Fibroblast of villous mesenchyme (primary cell): ENCODE measurements around the gene TERT. TPM values are rescaled to one million over a fixed set of nuclear protein-coding genes. Genes with fewer than 3 reads are reported as not detected.
"Not testable (repeated sequence)": the region's sequence is repeated elsewhere in the genome, so short reads cannot be mapped to it uniquely, and the experiment has no call there.

Experiments
- DNase-seq: peaks from one replicate; pipeline ENCODE4 v3.0.0-alpha.2; 2010; ENCODE audit warnings: low read depth
- H3K4me3 ChIP-seq: 2 replicates; pipeline ENCODE4 v1.5.1; 2011; ENCODE audit warnings: low read depth, mild to moderate bottlenecking, low read length
- CTCF ChIP-seq: IDR thresholded peaks from 2 replicates; pipeline ENCODE4 v1.5.1; 2012; ENCODE audit warnings: low read depth, mild to moderate bottlenecking, low read length; ENCODE audit not compliant: insufficient read depth
- total RNA-seq: library from RNA; depleted of rRNA; stranded (reverse); fragments of >200 nt; gene quantifications from 2 replicates; pipeline ENCODE4 v1.2.3, GENCODE V29; 2012

Gene TERT
- total RNA-seq, 1 donor, result not detected

GRCh38 chr5:1235838-1236237 is 59.0 kb downstream of the TERT start:
- H3K4me3 ChIP-seq, result no peak overlapping the region
- DNase-seq, result no peak
- no peak for TF ChIP-seq CTCF

GRCh38 chr5:1235379-1235778 is 59.5 kb downstream of the TERT start:
- no peak for DNase-seq
- TF ChIP-seq CTCF, result no peak
- H3K4me3 ChIP-seq, result no peak overlapping the region

GRCh38 chr5:1232780-1233179 is 62.1 kb downstream of the TERT start:
- TF ChIP-seq CTCF, result no peak
- DNase-seq, result no peak
- no peak overlapping the region for H3K4me3 ChIP-seq

GRCh38 chr5:1231354-1231905 is 63.4 kb downstream of the TERT start:
- DNase-seq, result no peak
- no peak overlapping the region for H3K4me3 ChIP-seq
- no peak for TF ChIP-seq CTCF

GRCh38 chr5:1230551-1230950 is 64.3 kb downstream of the TERT start:
- H3K4me3 ChIP-seq, result no peak overlapping the region
- no peak for TF ChIP-seq CTCF

GRCh38 chr5:1229822-1230221 is 65.0 kb downstream of the TERT start:
- H3K4me3 ChIP-seq, result no peak overlapping the region
- no peak for TF ChIP-seq CTCF
- no peak for DNase-seq

More at GRCh38 chr5:1230551-1230950, 64.3 kb downstream of the TERT start:
- DNase-seq, result no peak

- not testable (repeated sequence) for H3K4me3 ChIP-seq, DNase-seq
Observed at GRCh38 chr5:1229023-1229422, 65.8 kb downstream of the TERT start.
